Astrocyte (in vitro differentiated cells and primary cell): ENCODE data around the gene SPART. TPM values are rescaled to one million over a fixed set of nuclear protein-coding genes. Genes with fewer than 3 reads are reported as not detected.

Experiments used
- DNase-seq: peaks from one replicate; pipeline ENCODE4 v3.0.0-alpha.2; 2010; ENCODE audit warnings: low read depth
- FAIRE-seq: peaks from 2 replicates; lab custom pipeline; 2011; peaks lifted over from hg19 to GRCh38; lab: Jason Lieb, UNC
- H2AFZ ChIP-seq: 2 replicates; pipeline ENCODE4 v1.6.0; 2012; ENCODE audit warnings: low read depth, low read length, inconsistent platforms
- H3K27ac ChIP-seq: 2 replicates; pipeline ENCODE4 v1.5.1; 2011; ENCODE audit warnings: low read depth, low read length, inconsistent platforms
- H3K27me3 ChIP-seq: 2 replicates; pipeline ENCODE4 v1.6.0; 2011; ENCODE audit warnings: low read length, inconsistent platforms; ENCODE audit not compliant: insufficient read depth
- H3K36me3 ChIP-seq: 2 replicates; pipeline ENCODE4 v1.5.1; 2011; ENCODE audit warnings: low read length, inconsistent platforms; ENCODE audit not compliant: insufficient read depth
- H3K4me1 ChIP-seq: 2 replicates; pipeline ENCODE4 v1.5.1; 2011; ENCODE audit warnings: low read length, inconsistent platforms; ENCODE audit not compliant: insufficient read depth
- H3K4me2 ChIP-seq: 2 replicates; pipeline ENCODE4 v1.6.0; 2012; ENCODE audit warnings: low read length, inconsistent platforms
- H3K4me3 ChIP-seq: 2 replicates; pipeline ENCODE4 v1.5.1; 2011; ENCODE audit warnings: low read depth, mild to moderate bottlenecking, low read length, inconsistent platforms; ENCODE audit not compliant: insufficient read depth
- H3K79me2 ChIP-seq: 2 replicates; pipeline ENCODE4 v1.6.0; 2012; ENCODE audit warnings: mild to moderate bottlenecking, low read length, inconsistent platforms; ENCODE audit not compliant: insufficient read depth
- H3K9ac ChIP-seq: 2 replicates; pipeline ENCODE4 v1.6.0; 2012; ENCODE audit warnings: mild to moderate bottlenecking, low read length, inconsistent platforms
- H3K9me3 ChIP-seq: 2 replicates; pipeline ENCODE4 v1.5.1; 2012; ENCODE audit warnings: low read depth, mild to moderate bottlenecking, low read length, inconsistent platforms; ENCODE audit not compliant: insufficient read depth
- H4K20me1 ChIP-seq: 2 replicates; pipeline ENCODE4 v1.6.0; 2012; ENCODE audit warnings: low read length, inconsistent platforms; ENCODE audit not compliant: insufficient read depth
- H3K27ac Mint-ChIP-seq: one replicate; pipeline ENCODE4 v1.8.0; 2021; ENCODE audit warnings: mild to moderate bottlenecking, mixed read lengths; ENCODE audit not compliant: unreplicated experiment
- H3K27me3 Mint-ChIP-seq: one replicate; pipeline ENCODE4 v1.8.0; 2021; ENCODE audit warnings: low read depth, mixed read lengths; ENCODE audit not compliant: unreplicated experiment
- H3K36me3 Mint-ChIP-seq: one replicate; pipeline ENCODE4 v1.8.0; 2021; ENCODE audit warnings: low read depth, mixed read lengths; ENCODE audit not compliant: unreplicated experiment
- H3K4me1 Mint-ChIP-seq: one replicate; pipeline ENCODE4 v1.8.0; 2021; ENCODE audit warnings: low read depth, mixed read lengths; ENCODE audit not compliant: unreplicated experiment
- H3K4me3 Mint-ChIP-seq: one replicate; pipeline ENCODE4 v1.8.0; 2021; ENCODE audit warnings: mild to moderate bottlenecking, moderate library complexity, mixed read lengths; ENCODE audit not compliant: unreplicated experiment
- H3K9me3 Mint-ChIP-seq: one replicate; pipeline ENCODE4 v1.8.0; 2021; ENCODE audit warnings: mild to moderate bottlenecking, mixed read lengths; ENCODE audit not compliant: unreplicated experiment
- EZH2 ChIP-seq: IDR thresholded peaks from 2 replicates; pipeline ENCODE4 v1.6.1; 2012; ENCODE audit warnings: mild to moderate bottlenecking, low read length, inconsistent platforms; ENCODE audit not compliant: insufficient read depth
- total RNA-seq: library from RNA; stranded (reverse); gene quantifications from 2 replicates; pipeline ENCODE4 v1.2.1, GENCODE V29; 2021
- TF ChIP-seq, protein P1 (sequence below): IDR thresholded peaks from 2 replicates; pipeline ENCODE4 v1.5.1; 2011; ENCODE audit warnings: low read depth, mild to moderate bottlenecking, inconsistent platforms, low read length, moderate library complexity; ENCODE audit not compliant: insufficient read depth

The SPART gene
- total RNA-seq, 1 donor from 2014 or later = 50.6 TPM

DNA sequence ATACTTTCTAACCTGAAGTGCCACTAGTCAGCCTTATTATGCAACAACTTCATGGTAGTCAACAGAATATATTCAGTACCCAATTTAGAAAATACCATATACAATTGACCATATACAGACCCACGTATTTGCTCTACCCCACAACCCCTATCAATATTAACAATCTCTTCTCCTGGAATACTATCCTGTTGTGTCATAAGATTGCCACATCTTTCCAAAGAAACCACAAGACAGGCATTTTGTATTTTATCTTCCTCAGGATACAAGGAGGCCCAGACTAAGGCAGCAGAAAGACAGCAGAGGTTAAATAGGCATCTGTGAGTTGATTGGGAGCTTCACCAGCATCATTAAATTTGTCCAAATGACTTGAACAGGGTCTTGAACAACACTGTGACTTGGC is 4.5 kb downstream of the SPART start:
- H3K4me1 ChIP-seq = peaks cover 10% of the 10 kb centered on the region
- H4K20me1 ChIP-seq = peaks cover 53% of the 10 kb centered on the region
- Mint-ChIP-seq H3K36me3 (no peaks in the 10 kb centered on the region), H3K9me3 (no peaks in the 10 kb centered on the region), H3K4me1 (peaks cover 40% of the 10 kb centered on the region), H3K4me3 (no peak overlapping the region), H3K27me3 (no peaks in the 10 kb centered on the region), H3K27ac (no peak overlapping the region)
- H3K27me3 ChIP-seq = no peaks in the 10 kb centered on the region
- FAIRE-seq (no peak), DNase-seq (peak; percentile 58)
- no peak overlapping the region for H3K4me3 ChIP-seq
- no peak overlapping the region for H3K9ac ChIP-seq
- no peak overlapping the region for H3K27ac ChIP-seq
- TF ChIP-seq, protein P1, sequence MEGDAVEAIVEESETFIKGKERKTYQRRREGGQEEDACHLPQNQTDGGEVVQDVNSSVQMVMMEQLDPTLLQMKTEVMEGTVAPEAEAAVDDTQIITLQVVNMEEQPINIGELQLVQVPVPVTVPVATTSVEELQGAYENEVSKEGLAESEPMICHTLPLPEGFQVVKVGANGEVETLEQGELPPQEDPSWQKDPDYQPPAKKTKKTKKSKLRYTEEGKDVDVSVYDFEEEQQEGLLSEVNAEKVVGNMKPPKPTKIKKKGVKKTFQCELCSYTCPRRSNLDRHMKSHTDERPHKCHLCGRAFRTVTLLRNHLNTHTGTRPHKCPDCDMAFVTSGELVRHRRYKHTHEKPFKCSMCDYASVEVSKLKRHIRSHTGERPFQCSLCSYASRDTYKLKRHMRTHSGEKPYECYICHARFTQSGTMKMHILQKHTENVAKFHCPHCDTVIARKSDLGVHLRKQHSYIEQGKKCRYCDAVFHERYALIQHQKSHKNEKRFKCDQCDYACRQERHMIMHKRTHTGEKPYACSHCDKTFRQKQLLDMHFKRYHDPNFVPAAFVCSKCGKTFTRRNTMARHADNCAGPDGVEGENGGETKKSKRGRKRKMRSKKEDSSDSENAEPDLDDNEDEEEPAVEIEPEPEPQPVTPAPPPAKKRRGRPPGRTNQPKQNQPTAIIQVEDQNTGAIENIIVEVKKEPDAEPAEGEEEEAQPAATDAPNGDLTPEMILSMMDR = no peak
- TF ChIP-seq EZH2 = no peak
- no peaks in the 10 kb centered on the region for H3K9me3 ChIP-seq
- H3K36me3 ChIP-seq = no peaks in the 10 kb centered on the region
- peaks cover 87% of the 10 kb centered on the region for H3K79me2 ChIP-seq
- no peak overlapping the region for H2AFZ ChIP-seq
- no peak overlapping the region for H3K4me2 ChIP-seq

DNA sequence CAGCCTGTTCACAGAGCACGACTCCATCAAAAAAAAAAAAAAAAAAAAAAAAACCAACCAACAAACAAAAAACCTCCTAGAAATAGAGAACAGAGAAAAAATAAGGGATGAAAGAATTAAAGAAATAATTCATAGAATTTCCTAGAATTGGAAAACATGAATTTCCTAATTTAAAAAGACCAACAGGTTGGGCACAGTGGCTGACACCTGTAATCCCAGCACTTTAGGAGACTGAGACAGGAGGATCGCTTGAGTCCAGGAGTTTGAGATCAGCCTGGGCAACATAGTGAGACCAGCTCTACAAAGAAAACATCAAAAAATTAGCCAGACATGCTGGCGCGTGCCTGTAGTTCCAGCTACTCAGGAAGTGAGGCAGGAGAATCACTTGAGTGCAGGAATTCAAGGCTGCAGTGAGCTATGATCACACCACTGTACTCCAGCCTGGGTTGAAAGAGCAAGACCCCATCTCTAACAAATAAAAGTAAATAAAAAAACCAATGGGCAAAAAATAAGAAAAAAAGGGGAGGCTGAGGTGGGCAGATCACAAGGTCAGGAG is 6.5 kb downstream of the SPART start:
- Histone ChIP-seq H3K27ac (no peak overlapping the region), H3K9me3 (no peaks in the 10 kb centered on the region), H3K4me2 (no peak overlapping the region), H4K20me1 (peaks cover 67% of the 10 kb centered on the region), H3K36me3 (peaks cover 5% of the 10 kb centered on the region), H3K4me1 (peaks cover 6% of the 10 kb centered on the region), H3K27me3 (no peaks in the 10 kb centered on the region), H3K4me3 (no peak overlapping the region), H2AFZ (no peak overlapping the region), H3K79me2 (peaks cover 97% of the 10 kb centered on the region), H3K9ac (no peak overlapping the region)
- H3K27ac Mint-ChIP-seq = no peak overlapping the region
- H3K4me3 Mint-ChIP-seq = no peak overlapping the region
- FAIRE-seq (no peak), DNase-seq (no peak)
- H3K27me3 Mint-ChIP-seq = no peaks in the 10 kb centered on the region
- no peaks in the 10 kb centered on the region for H3K36me3 Mint-ChIP-seq
- peaks cover 36% of the 10 kb centered on the region for H3K4me1 Mint-ChIP-seq
- TF ChIP-seq EZH2 = no peak
- TF ChIP-seq, protein P1 = no peak
- H3K9me3 Mint-ChIP-seq = no peaks in the 10 kb centered on the region

DNA sequence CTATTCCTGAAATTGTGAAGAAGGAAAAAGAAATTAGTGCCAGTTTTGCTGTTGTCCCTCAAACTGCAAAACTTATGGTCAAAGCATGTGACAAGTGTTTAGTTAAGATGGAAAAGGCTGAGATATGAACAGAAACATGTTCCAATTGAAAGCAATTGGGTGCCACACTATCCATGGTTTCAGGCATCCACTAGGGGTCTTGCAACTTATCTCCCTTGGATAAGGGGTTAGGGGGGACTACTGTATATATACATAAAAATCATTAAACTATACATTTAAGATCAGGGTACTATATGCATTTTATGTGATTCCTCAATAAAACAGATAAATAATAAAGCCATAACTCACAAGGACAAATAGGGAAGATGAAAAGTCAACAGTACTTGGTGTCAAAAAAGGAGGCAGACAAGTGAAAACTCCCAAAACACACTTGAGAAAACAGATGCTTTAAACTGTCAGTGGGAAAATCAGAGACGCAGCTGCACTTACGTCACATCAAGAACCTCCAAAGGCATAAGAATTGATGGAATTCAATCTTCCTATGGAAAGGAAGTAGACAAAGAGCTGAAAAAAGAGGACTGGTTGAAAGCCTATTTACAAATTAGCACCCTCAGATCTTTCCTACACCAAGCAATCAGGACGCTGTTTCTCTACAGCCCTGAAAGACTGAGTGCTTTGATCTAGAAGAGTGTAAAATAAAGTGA is 8.1 kb downstream of the SPART start:
- peaks cover 2% of the 10 kb centered on the region for H3K36me3 Mint-ChIP-seq
- no peaks in the 10 kb centered on the region for H3K27me3 Mint-ChIP-seq
- H3K4me3 Mint-ChIP-seq = no peak overlapping the region
- no peak for FAIRE-seq
- H3K36me3 ChIP-seq = peaks cover 5% of the 10 kb centered on the region
- no peaks in the 10 kb centered on the region for H3K9me3 ChIP-seq
- H3K27ac ChIP-seq = no peak overlapping the region
- TF ChIP-seq, protein P1 = no peak
- no peak for TF ChIP-seq EZH2
- H3K9me3 Mint-ChIP-seq = no peaks in the 10 kb centered on the region
- H2AFZ ChIP-seq = no peak overlapping the region
- H3K9ac ChIP-seq = no peak overlapping the region
- H3K27ac Mint-ChIP-seq = no peak overlapping the region
- peaks cover 36% of the 10 kb centered on the region for H3K4me1 Mint-ChIP-seq
- no peak for DNase-seq
- no peaks in the 10 kb centered on the region for H3K27me3 ChIP-seq
- no peak overlapping the region for H3K4me2 ChIP-seq
- peaks cover 97% of the 10 kb centered on the region for H3K79me2 ChIP-seq
- H3K4me3 ChIP-seq = no peak overlapping the region
- peaks cover 8% of the 10 kb centered on the region for H3K4me1 ChIP-seq
- H4K20me1 ChIP-seq = peaks cover 72% of the 10 kb centered on the region
